GM21447 (cell line): ENCODE measurements around the gene CALR3.
"Not testable (repeated sequence)": the region's sequence is repeated elsewhere in the genome, so short reads cannot be mapped to it uniquely, and the experiment has no call there.

ENCODE experiments used
- ATAC-seq: cut with Tn5 transposase; IDR thresholded peaks from one replicate; pipeline ENCODE4 v1.9.1; 2021; ENCODE audit not compliant: unreplicated experiment

CALR3 gene, protein sequence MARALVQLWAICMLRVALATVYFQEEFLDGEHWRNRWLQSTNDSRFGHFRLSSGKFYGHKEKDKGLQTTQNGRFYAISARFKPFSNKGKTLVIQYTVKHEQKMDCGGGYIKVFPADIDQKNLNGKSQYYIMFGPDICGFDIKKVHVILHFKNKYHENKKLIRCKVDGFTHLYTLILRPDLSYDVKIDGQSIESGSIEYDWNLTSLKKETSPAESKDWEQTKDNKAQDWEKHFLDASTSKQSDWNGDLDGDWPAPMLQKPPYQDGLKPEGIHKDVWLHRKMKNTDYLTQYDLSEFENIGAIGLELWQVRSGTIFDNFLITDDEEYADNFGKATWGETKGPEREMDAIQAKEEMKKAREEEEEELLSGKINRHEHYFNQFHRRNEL

DNA sequence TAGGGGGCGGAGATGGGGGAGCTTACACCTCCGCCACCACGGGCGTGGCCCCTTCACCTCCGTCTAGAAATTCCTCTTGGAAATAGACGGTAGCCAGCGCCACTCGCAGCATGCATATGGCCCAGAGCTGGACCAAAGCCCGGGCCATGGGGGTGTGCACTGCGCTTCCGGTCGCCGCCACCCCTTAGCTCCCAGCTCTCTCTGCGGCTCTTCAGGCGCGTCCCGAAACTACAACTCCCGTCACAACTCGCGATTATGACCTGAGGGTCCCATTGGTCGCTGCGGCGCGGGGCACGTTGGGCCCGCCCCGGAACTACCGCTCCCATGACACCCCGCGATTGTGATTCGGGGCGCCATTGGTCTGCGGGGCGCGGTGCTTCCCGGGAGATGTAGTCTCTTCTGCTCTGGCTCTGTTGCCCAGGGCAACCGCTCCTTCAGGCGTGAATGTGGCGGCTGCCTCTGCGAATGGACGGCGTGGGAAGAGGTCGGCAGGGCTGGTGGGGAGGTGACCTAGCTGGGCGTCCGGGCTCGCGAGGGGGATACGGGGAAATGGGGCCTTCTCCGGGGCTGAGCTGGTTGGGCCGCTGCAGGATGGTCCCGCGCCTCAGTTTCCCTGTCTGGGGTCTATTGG is at the start of gene CALR3, which contains the start of gene C19orf44:
Gene CALR3 (minus strand): TSS at position 186 of the 631 bp plus-strand sequence. CDS start 38 bp downstream, at position 148.
Gene C19orf44 (plus strand): TSS at position 413 of the 631 bp plus-strand sequence. CDS start 4,399 bp downstream, outside the sequence.
- peak; percentile 93 for ATAC-seq

DNA sequence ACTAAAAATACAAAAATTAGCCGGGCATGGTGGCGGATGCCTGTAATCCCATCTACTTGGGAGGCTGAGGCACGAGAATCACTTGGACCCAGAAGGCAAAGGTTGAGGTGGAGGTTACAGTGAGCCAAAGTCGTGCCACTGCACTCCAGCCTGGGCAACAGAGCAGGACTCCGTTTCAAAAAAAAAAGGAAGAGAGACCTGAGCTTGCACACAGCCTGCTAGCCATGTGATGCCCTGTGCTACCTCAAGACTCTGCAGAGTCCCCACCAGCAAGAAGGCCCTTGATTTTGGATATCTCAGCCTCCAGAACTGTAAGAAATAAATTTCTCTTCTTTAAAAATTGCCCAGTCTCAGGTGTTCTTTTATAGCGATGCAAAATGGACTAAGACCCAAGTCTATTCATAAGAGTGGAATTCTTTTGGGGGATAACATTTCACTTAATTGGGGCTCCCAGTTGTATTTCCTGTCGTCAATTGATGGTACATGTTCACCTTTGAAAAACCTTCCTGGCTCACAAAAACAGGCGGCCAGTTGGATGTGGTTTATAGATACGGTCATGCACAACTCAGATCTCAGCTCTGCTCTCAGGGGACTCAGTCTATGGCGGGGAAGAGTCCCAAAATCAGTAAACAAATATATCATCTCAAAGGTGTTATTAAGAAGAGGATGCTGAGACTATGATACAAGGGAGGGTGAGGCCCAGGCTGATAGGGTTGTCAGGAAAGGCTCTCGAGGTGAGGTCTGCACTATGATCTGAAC is 48.7 kb upstream of the CALR3 start:
- ATAC-seq: no peak

DNA sequence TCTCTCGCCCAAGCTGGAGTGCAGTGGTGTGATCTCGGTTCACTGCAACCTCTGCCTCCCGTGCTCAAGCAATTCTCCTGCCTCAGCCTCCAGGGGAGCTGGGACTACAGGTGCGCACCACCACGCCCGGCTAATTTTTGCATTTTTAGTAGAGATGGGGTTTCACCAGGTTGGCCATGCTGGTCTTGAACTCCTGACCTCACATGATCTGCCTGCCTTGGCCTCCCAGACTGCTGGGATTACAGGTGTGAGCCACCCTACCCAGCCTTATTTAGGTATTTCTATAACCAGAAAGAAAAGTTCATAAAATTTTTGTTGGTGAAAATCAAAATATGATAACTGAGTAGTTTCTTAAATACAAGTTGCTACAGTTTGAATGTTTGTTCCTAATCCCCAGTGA is 47.8 kb upstream of the CALR3 start:
- ATAC-seq: not testable (repeated sequence)

DNA sequence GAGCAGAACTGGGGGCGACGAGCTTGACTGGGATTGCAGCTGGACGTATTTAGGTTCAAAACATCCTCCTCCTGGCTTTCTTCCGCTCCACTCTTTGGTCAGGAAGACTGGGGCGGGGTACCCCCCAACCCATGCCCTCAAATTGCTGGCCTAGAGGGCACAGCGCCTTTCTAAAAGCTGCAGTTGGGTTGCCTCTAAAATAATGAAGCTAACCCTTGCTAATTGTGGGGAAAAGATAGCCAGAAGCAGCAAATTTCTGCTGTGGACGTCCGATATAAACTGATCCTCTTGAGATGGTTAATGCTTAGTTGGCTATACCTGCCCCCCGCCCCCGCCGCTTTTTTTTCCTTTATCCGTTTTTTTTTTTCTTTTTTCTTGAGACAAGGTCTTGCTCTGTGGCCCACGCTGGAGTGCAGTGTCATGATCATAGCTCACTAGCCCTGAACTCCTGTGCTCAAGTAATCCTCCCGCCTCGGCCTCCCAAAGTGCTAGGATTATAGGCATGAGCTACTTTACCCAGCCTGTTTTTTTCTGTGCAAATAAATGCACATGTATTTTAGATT is 47.0 kb upstream of the CALR3 start:
- no peak for ATAC-seq

DNA sequence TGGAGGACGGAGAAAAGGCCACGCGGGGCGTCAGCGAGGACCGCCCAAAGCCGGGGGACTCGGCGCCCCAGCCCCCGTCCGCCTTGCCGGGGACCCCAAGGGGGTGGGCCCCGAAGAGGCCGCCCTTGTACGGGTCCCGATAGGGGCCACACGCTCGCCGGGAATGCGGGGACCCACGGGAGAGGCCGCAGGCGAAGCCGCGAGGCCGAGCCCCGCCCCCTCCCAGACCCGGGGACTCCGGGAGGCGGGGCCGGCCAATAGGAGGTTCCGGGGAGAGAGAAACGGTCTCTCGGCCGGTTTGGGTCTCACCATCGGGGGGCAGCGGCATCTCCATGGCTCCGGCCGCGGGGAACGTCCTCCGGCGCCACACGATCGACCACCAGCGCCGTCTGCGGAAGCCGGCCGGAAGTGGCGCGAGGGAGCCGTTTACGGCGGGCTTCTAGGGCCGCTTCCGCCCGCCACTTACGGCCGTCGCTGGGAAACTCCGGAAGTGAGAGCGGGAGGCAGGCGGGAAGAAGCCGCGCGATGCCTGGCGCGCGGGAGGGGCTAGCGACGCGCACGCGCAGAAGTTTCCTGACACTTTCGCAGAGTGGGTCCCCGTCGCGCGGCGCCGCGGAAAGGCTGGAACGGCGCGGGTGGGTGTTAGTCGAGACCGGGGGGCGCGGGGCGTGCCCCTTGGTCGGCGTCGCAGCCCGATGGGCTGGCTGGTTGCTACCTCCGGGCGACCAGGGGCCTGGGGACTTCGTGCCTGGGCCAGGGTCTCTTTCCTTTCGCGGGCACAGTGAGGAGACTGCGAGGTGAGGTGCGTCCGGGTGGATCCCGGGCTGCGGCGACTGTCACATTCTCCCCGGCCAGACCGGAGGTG is 46.3 kb upstream of the CALR3 start, which contains the start of gene CHERP:
Gene CHERP (minus strand): TSS at position 393 of the 865 bp plus-strand sequence. CDS start 59 bp downstream, at position 334.
- peak; percentile 67 for ATAC-seq

DNA sequence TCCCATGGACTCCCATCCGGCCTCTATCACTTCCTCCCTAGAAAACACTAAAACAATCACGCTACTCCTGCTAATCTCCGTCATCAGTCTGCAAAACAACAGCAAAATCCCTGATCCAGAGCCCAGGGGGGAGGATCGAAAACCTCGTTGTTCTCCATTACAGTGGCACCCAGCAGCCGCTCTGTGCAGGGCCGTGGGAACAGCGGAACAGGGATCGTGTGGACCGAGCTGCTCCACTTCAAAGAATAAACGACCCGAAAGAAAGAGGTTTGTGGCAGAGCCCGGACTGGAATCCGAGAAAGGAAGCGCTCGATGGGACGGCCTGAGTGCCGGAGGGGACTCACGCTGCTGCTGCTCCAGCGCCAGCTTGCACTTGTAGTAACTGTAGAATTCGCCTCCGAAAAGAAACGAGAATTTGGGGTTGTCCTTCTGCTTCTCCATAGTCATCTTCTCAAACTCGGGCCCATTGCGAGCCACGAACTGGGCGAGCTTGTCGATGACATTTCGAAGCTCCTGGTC is 45.6 kb upstream of the CALR3 start:
- no peak for ATAC-seq

DNA sequence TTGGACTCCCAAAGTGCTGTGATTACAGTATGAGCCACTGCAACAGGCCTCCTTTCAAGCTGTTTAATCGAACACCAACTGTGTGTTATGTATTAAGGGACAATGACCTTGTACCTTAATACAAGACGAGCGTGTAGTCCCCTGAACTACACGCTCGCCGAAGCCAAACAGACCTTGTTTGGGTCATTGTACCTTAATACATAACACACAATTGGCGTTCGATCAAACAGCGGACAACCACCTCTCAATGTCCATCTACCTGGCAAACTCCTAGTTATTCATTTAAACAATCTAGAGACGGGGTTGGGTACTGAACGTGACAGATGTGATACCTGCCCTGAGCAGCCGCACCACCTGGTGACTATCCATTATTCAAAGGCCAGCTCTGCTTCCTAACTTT is 45.0 kb upstream of the CALR3 start:
- no peak for ATAC-seq

DNA sequence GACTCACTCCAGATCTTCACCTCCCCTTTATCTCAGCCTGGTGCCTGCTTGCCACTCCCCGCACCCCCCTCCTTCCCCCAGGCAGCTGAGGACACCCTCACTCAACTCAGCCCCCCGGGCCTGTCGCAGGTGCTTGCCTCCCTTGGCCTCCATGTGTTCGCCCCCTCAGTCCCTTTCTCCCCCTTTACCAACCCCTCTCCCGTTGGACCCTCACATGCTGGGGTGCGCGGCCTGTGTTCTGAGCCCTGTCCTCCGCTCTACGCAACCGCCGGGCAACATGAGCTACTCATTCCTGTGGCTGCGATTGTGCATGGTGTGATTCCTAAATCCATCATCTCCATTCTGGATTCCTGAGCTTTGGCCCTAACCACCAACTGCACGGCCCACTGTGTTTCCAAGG is 41.1 kb upstream of the CALR3 start:
- ATAC-seq: no peak

DNA sequence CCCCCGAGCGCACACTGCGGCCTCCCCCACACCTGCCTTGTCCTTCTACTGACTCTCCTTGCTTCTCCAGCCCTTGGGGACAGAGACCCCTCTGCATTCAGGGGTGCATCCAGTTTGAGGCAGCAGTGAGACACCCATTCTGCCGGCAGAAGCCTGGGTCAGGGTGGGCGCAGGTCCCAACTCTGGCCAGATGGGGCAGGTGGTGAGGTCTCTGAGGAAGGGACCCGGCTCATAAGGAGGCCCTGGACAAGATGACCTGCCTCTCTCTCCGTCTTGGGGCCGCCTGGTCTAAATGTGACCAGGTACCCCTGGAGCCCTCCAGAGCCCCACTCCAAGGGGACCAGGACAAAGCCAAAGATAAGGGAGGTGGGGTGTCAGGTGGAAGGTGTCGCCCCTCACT is 40.2 kb upstream of the CALR3 start:
- ATAC-seq: no peak

DNA sequence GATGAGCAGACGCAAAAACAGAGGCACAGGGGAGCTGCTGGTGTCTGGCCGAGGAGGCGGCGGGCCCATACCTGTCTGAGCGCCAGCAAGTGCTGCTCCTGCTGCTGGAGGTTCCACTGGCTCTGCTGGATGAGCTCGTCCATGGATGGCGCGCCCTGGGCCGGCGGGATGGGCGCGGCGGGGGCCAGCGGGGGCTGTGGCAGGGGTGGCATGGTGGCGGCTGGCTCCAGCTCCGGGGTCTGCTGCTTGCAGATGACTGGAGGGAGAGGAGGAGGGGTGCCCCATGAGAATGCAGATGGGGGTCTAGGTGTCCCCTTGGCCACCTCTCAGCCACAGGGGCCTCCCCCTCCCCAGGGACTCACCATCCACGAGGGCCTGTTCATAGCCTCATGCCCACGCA is 39.4 kb upstream of the CALR3 start:
- ATAC-seq: no peak

DNA sequence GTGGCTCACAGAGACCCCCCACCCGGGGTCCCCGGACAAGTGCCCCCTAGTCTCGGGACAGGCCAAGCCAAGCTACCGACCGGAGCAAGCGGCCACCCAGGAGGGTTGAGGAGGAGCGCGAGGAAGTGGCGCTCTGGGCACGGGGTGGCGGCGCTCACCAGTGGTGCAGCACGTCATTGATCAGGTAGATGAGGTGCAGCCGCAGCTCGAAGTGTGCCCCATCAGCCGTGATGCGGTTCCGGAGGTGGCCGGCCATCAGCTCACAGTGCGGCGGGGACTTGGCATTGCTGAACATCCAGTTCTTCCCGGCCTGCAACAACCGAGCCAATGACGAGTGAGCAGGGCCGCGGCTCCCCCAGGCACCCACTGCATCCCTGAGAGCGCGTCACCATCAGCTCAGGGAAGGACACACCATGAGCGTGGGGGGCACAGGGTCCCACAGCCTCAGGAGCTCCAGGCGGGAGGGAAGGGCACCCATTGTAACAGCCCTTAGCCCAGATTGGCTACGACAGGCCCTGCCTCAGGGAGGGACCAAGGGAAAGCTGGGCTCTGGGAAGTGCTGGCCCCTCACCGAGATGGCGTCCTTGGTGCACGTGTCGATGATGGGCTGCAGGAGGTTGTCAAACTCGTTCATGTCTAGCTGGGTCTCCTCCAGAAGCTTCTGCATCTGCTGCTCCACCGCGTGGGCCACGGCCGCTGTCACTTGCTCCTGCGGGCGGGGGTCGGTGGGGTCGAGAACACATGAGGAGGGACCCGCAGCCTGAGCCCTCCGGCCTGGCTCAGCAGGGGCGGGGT is 36.7 kb upstream of the CALR3 start:
- no peak for ATAC-seq

DNA sequence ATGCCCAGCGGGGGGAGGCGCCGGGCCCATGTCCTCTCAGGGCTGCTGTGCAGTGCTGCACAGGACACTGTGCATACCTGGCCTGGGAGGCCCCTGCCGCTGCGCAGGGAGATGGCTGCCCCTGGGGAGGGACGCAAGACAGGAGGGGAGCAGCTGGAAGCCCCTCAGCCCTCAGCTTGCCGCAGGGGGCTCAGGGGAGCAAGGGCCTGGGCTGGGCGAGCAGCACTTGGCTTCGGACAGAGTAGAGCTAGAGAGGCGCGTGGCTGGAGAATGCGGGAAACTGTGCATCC is 35.4 kb upstream of the CALR3 start:
- ATAC-seq: no peak

DNA sequence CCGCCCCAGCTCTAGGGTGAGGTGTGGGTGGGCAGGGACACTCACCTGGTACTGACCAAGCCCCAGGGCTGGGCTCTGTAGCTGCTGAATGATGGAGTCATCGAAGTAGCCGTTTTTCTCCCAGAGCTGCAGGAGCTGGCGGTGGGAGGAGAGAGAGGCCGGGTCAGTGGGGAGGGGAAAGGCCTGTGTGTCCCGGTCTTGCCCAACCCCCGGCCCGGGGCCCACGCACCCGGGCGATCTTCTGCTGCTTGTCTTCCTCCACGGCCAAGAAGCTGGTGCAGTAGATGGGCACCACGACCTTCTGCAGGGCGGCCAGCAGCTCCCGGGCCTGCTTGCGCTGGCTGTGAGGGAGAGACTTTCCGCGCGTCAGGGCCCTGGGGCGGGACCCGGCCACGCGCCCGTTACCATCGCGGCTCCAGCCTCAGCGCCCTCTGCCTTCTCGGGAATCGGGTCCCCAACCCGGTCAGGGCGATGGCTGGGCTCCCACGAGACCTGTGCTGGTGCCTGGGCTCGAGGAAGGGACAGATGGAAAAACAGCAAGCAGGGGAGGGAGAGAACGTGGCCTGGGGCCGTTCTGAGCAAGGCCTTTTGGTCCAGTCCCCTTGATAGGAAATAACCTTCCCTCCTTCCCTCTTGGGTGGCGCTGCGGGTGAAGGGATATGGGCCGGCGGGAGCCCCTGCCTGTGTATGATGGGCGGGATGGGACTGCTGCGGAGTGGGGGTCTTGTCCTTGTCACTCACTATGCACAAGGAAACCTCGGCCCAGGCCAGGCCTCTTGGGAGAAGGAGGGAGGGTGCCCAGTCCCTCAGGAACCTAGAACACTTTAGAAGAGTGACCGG is 34.8 kb upstream of the CALR3 start:
- ATAC-seq: no peak

DNA sequence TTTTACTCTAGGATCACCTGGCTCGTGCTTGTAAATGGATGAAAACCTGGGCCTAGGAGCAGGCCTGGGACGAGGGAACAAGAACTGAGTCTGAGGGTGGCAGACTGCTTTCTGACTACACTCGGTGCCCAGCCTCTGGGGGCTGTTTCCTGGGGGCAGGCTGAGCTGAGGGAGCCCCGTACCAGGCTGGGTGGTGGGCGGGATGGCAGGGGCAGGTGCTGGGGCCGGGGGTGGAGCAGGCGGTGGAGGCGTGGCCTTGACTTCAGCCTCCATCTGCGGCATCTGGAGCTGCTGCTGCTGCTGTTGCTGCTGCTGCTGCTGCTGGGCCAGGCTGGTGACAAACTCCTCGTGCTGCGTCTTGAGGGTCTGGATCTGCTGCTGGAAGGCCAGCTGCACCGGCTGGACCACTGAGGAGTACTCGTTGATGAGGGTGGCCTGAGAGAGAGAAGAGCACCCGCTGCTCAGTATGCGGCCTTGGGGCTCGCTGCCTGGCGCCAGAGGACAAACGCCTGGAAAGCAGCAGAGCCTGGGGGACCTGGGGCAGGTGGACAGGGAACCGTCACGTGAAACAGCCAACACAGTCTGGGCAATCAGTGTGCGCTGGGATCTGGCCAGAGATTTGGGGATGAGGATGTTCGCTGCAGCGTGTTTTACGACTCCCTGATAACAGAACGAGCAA is 33.6 kb upstream of the CALR3 start:
- ATAC-seq: no peak

DNA sequence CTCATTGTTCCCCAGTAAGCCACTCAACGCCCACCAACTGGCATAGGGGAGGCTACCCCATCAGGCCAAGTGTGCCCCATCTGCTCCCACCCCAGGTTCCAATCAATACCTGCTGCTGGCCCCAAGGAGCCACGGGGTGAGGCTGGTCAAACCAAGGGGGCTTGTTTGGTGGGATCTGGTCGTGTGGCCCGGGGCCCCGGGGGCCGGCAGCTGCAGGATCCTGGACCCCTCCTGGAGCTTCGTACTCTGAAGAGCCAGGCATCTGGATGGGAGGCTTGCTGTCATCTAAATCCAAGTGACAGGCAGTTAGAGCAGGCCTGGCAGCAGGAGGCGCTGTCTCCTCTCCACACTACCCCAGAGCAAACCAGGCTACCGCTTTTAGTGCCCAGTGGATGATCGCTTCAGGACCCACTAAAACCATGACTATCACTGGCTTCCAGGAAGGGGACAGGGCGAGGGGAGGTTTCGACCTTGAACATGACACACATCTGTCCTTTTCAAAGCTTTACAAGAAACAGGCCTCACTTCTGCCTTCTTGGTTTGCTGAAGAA is 32.1 kb upstream of the CALR3 start:
- no peak for ATAC-seq

DNA sequence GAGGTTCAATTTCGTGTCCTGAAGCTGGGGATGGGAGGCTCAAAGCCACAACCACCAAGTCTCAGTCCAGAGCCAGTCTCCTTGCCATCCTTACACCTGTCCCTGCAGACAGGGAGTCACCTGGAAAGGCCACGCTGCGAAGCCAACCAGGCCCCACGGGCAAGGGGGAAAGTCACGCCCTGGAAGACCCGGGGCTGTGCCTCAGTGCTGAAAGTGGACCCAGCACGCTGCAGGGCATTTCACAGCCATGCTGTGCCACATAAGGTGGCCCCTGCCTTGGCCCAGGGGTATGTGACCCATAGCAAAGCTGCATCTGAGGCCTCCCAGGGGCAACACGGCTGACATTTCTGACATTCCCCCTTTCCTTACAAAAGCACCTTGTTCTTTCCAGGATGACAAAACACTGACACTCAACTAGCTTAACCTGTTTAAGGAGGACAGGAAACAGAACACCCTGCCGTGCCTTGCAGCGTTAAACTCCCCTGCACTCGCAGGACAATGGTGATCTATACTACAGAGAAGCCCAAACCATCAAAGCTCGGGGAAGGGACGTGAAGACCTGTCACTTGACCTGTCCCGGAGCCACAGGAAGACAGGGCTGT is 31.5 kb upstream of the CALR3 start:
- no peak for ATAC-seq

DNA sequence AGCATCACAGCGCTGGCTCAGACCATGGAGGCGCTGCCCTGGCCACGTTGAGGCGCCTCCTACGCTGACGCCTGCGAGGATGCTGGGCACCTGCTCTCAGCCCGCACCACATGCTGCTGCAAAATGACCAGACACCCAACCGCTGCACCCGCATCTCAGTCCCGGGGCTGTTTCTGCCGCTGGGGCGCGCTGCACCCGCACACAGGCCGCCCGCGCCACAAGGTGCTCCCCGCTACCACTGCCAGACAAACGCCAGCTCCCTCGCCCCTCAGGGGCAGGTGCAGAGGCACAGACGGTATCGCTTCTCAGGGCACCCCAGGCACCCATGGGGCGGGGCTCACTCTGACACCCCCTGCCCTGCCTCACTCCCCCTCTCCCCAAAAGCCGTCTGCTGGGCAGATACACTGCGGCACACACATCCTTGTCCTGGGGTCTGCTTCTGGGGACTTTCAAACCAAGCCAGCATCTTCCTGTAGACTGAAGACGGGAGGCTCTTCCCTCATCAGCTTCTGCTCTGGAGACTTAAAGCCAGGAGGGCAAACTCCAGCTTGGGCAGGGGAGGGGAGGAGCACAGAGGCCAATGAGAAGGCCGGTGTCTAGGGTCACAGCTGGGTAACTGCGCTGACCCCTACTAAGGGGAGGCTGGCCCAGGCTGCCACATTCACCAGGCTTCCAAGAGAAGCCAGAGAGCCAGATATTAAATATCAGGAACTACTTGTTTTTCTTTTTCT is 29.9 kb upstream of the CALR3 start:
- no peak for ATAC-seq
